IPS DF 4.7 (cell line): ENCODE data around the gene STK33.

Experiments used
- DNase-seq: peaks from one replicate; pipeline ENCODE4 v3.0.0-alpha.2; 2013; ENCODE audit warnings: low spot score; ENCODE audit errors: extremely low read depth

STK33 gene

GRCh38 chr11:8429483-8429882, 164.5 kb downstream of the STK33 start:
- no peak for DNase-seq

DNA sequence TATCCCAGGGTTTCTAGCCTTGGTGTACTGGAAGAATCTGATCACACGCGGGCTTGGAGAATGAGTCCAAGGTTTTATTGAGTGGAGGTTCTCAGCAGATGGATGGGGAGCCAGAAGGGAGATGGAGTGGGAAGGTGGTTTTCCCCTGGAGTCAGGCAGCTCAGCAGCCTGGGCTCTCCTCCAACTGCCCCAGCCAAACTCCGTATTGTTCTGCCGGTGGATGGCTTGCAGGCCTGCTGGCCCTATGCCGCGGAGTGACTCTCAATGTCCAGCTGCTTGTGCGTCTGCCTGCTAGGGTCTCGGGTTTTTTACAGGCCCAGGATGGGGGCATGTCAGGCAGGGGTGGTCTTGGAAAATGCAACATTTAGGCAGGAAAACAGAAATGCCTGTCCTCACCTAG, 168.0 kb downstream of the STK33 start:
- DNase-seq, result no peak

DNA sequence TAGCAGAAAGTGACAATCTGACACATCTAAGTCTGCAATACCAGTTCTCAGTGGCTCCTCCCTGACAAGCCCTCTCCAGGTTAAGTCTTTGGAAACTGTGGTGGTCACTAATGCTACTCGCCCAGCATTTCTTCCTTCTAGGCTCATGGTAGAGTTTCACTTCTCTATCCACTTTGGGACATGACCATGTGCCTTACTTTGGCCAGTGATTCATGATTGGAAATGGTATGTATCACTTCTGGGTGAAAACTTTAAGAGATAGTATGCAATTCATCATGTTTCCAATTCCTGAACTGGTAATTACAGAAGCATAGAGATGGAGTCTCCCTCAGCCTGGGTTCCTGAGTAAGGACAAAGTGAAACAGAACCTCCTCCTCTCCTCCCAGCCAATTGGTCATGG, 178.8 kb downstream of the STK33 start:
- DNase-seq, result no peak

GRCh38 chr11:8408151-8408941, 185.7 kb downstream of the STK33 start:
- DNase-seq, result no peak

GRCh38 chr11:8403310-8403709, 190.7 kb downstream of the STK33 start:
- DNase-seq, result no peak

GRCh38 chr11:8392886-8393285, 201.1 kb downstream of the STK33 start:
- no peak for DNase-seq

DNA sequence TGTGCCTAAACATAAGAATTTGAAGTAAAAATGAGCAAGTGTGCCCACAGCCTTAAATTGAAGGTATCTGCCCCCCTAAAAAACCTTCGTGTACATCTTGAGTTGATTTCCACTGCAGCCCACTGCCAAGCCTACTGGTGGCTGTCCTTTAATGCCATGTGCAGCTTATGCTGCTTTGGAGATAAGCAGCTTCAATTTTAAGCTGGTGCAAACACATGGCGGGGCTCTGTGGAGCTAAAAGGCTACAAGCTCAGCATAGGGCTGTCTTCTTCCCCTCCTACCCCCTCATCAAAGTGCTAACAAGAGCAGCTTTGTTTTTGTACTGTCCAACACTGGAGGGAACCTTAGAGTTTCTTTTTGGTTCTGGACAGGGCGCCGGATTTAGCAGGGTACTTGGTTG, 201.9 kb downstream of the STK33 start:
- no peak for DNase-seq

DNA sequence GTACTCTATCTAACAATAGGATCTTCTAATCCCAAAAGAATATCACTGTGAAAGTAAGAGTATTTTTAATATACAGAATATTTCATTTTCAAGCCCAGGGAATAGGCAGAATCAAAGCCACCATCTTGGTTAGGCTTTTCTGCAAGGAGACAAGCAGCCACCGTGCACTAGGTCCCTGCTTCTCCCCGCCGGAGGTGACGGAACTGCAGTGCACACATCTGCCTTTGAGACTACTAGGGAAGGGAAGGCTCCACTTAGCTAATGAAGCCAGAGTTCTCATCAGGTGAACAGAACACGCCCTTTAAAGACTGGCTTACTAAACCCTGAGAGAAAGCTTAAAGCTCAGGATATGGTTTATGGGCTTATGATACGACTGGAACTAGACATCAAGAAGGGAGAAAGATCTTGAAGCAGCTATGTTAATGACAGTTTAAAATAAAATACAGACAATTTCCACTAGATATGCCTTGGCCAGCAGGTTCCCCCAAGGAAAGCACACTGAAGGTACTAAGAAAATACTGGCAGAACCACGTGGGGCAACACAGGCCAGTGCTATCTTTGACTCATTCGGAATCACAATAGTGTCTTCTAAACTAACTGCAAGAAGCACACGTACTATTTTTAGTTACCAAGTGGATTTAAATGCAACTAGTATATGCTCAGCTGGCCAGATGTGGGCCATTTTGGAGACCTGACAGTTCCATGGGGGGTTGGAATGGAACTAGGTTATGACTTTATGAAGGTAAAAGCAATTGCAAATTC, 203.0 kb downstream of the STK33 start:
- no peak for DNase-seq

GRCh38 chr11:8389029-8389996, 204.7 kb downstream of the STK33 start:
- DNase-seq, result no peak

- DNase-seq, result no peak
Observed at GRCh38 chr11:8387693-8388092, 206.3 kb downstream of the STK33 start.

GRCh38 chr11:8387141-8387540, 206.9 kb downstream of the STK33 start:
- DNase-seq, result no peak

DNA sequence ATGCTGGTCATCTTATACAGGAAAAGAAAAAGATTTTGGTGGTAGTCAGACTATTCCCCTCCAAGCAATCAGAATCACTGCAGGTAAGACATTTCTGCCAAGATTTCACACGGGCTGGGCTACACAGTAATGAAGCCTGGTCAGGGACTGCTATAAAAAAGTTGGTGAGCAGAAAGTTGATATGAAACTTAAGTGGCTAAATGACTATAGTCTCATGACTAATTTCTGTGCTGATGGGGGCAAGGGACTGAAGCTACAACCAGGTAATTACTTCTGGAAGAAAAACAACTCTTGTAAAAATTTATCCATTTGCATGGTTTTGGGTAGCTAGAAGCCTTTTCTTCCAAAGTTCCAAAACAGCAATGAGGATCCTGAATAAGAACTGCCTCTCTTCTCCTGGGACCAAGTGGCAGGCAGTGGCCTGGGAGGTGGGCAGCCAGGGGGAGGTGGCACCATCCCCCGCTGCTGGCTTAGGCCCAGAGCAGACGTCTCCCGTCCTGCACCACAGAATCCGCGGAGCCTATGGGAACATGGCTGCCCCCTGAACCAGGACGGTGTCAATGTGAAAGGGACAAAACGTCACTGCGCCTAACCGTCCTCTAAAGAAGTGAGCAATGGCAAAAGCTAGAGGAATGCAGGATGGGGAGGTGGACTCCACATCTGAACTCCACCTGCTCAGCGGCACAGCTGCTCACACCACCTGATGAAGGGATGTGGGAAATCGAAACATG, 207.7 kb downstream of the STK33 start:
- DNase-seq, result no peak

DNA sequence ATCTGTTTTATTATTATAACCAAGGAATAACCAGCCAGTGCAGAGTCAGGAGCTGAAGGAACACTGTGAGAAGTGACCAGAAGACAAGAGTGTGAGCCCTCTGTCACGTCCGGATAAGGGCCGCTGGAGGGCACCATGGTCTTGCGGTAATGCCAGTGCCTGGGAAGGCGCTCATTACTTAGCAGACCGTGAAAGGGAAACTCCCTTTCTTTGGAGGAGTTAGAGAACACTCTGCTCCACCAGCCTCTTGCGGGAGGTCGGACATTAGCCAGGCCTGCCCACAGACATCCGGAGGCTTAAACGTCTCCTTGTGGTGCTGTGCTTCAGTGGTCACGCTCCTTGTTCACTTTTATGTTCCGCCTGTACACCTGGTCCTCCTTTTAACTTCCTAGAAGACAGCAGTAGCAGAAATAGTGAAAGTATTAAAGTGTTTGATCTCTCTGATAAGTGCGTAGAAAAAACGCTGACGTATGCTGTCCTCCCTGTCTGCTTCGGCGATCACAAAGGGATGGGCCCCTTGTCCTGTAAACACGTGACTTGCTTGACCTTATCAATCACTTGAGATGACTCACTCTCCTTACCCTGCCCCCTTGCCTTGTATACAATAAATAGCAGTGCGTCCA, 209.7 kb downstream of the STK33 start:
- DNase-seq, result no peak

GRCh38 chr11:8383627-8384026, 210.4 kb downstream of the STK33 start:
- DNase-seq, result no peak

GRCh38 chr11:8383227-8383626, 210.8 kb downstream of the STK33 start:
- DNase-seq, result no peak

DNA sequence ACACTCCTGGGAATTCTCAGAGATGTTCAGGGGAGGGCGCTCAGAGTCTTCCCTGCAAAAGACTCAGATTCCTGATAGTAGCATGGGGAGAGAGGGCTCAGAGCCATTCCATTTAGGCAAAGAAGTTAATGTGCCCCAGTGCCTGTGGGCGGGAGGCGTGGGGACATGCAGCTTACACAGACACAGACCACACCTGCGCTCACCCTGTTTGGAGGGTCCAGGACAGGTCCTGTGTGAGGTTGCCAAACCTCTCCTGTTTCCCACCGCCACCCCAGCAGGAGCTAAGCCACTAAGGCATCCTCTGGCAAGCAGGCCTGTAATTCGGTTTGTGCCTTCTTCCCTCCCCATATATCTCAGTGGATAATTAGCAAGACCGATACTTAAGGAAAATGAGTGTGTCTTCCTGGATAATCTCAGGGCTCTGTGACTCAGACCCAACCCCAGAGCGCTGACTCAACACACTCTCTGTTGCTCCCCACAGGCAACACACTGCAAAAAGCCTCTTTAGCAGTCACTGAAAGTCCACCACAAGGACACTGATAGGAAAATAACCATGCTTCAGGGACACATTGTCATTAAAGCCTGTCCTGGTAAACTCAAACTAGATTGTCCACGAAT, 211.5 kb downstream of the STK33 start:
- DNase-seq, result no peak

- DNase-seq, result no peak
Observed at GRCh38 chr11:8381871-8382396, 212.1 kb downstream of the STK33 start.

DNA sequence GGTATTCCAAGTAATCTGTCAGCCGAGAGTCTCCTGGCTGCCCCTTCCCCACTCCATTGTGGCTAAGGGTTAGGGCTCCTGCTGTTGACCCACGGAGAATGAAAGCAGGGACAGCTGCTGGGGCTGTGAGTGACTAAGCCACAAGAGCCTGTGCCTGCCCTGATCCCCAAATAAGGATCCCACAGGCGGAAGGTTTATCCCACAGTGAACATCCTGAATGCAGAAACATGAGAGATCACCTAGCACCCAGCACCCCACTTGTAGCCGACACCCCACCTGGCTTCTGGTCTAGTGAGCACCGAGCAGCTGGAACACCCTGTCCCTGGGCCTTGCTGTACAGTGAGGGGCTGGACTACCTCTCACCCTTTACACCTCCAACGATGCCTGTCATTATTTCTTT, 212.7 kb downstream of the STK33 start:
- no peak for DNase-seq

- no peak for DNase-seq
Observed at GRCh38 chr11:8375932-8376331, 218.1 kb downstream of the STK33 start.

GRCh38 chr11:8375460-8375859, 218.6 kb downstream of the STK33 start:
- no peak for DNase-seq
